Spleen (tissue), 11 donors: ENCODE measurements around the gene RBP4. TPM values are rescaled to one million over a fixed set of nuclear protein-coding genes. Genes with fewer than 3 reads are reported as not detected.

Experiments
- DNase-seq: peaks from one replicate; pipeline ENCODE4 v3.0.0-alpha.2; 2020
- H3K27ac ChIP-seq, 8 donors: fragments of 200-600 bp; sonication (generic) in 7 of 8; 1 replicate in 4 of 8; 2 replicates in 4 of 8; pipeline versions ENCODE4 v1.5.0 to v1.8.0; 2016 to 2021; ENCODE audit warnings: inconsistent platforms in 4 of 8, mild to moderate bottlenecking in 4 of 8, moderate library complexity in 1 of 8
- H3K27me3 ChIP-seq, 7 donors: fragments of 200-600 bp; sonication (generic) in 6 of 7; replicated peaks in 1 of 7; 1 replicate in 4 of 7; 2 replicates in 3 of 7; pipeline versions ENCODE4 v1.5.0 to v1.8.0; 2016 to 2021; ENCODE audit warnings: inconsistent platforms in 3 of 7, mild to moderate bottlenecking in 1 of 7
- H3K36me3 ChIP-seq, 6 donors: fragments of 200-600 bp; sonication (generic) in 5 of 6; 1 replicate in 4 of 6; 2 replicates in 2 of 6; pipeline versions ENCODE4 v1.5.0 to v1.8.0; 2016 to 2021; ENCODE audit warnings: inconsistent platforms in 2 of 6
- H3K4me1 ChIP-seq, 6 donors: fragments of 200-600 bp; sonication (generic) in 5 of 6; 1 replicate in 3 of 6; 2 replicates in 3 of 6; pipeline versions ENCODE4 v1.5.0 to v1.8.0; 2016 to 2021; ENCODE audit warnings: inconsistent platforms in 3 of 6
- H3K4me3 ChIP-seq, 8 donors: fragments of 200-600 bp; sonication (generic) in 7 of 8; 1 replicate in 4 of 8; 2 replicates in 4 of 8; pipeline versions ENCODE4 v1.5.0 to v1.8.0; 2016 to 2021; ENCODE audit warnings: inconsistent platforms in 4 of 8, mild to moderate bottlenecking in 4 of 8, moderate library complexity in 2 of 8
- H3K9me3 ChIP-seq, 8 donors: fragments of 200-600 bp; sonication (generic) in 7 of 8; 1 replicate in 4 of 8; 2 replicates in 4 of 8; pipeline versions ENCODE4 v1.5.0 to v1.8.0; 2016 to 2021; ENCODE audit warnings: inconsistent platforms in 4 of 8
- POLR2A ChIP-seq, 3 donors: fragments of 450-650 bp; IDR thresholded peaks; one replicate each; pipeline ENCODE4 v1.5.1; 2017; ENCODE audit warnings: antibody characterized with exemption in 3 of 3, mild to moderate bottlenecking in 1 of 3
- POLR2AphosphoS5 ChIP-seq, 3 donors: sonication (generic); formaldehyde crosslinking; IDR thresholded peaks; one replicate each; pipeline ENCODE4 v1.5.1; 2017; ENCODE audit warnings: antibody characterized with exemption in 3 of 3
- whole genome bisulfite sequencing, 5 donors: extraction: QIAGEN DNeasy Blood & Tissue Kit in 3 of 5; methylation state at CpG; one replicate each; pipeline versions ENCODE4 v1.1.5 to v1.1.7; 2013 to 2018; 5-methylcytosine and 5-hydroxymethylcytosine counted together
- intact Hi-C: fragments of 100-400 bp; cut with DNase I; formaldehyde crosslinking; loops from one replicate; pipeline ENCODE4 v1.15.0; 2023; ENCODE audit warnings: low total_unique reads
- polyA plus RNA-seq, 3 donors: library from polyadenylated mRNA; stranded (reverse); fragments of 200-250 nt; gene quantifications; one replicate each; pipeline ENCODE4 v1.2.1, GENCODE V29; 2013
- total RNA-seq, 7 donors: library from RNA; depleted of rRNA in 3 of 7; stranded (reverse); fragments of >200 nt in 3 of 7; fragmentation: NEBNext Ultra II Directional in 4 of 7; extraction: Animal tissue kit (Norgen Biotek cat#: 25700) in 4 of 7; gene quantifications; one replicate each; pipeline versions ENCODE4 v1.1.0 to v1.2.1, GENCODE V29; 2016 to 2021
- TF ChIP-seq, protein P1 (sequence below), 11 experiments: fragments of 200-600 bp in 7 of 11; fragments of 450-650 bp in 4 of 11; sonication (generic) in 4 of 11; IDR thresholded peaks in 8 of 11; conservative IDR thresholded peaks in 3 of 11; 1 replicate in 7 of 11; 2 replicates in 4 of 11; pipeline versions ENCODE4 v1.4.0 to v1.8.0; 2016 to 2021; ENCODE audit warnings: antibody characterized with exemption in 11 of 11, inconsistent platforms in 4 of 11, mild to moderate bottlenecking in 1 of 11
- donor health status: healthy with polysubstance abuse.
- donor health status: DM: no; HTN: no; CAD: no; lungs with moderate emphysema.
- donor health status: DM: no; HTN: no; CAD: no.
- donor health status: Bipolar disorder and iron deficiency.
- donor health status: healthy.
- donor health status: DM: no; HTN: no; CAD: no.
- donor health status: DM: yes; HTN: yes; CAD: no.

Gene RBP4
- total and polyA plus RNA-seq, 10 donors: 0.20 to 1.3 (median 0.26) TPM; not detected in 6

DNA sequence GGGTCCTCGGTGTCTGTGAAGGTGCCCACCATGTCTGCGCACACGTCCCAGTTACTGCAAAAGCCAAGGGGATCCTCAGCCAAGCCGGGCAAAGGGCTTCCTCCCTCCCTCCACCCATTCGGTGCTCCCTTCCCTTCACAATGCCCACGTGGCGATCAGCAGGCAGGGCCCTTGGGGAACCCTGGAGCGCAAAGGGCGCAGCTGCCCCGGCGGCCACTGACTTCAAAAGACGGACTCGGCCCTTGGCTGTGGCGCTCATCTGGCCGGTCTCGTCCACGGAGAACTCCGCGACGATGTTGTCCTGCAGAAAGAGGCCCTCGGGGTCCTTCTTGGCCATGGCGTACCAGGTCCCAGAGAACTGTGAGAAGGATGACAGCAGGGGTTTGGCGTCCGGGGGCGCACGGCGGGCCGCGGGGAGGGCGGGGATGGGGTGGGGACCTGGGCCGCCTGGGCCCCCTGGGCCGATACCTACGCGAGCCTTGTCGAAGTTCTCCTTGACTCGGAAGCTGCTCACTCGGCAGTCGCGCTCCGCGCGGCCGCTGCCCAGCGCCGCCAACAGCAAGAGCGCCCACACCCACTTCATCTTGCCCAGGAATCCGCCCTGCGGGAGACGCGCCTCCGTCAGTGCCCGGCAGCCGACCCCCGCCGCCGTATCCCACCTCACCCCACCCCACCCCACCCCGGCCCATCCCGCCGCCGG lies 439 bp downstream of the RBP4 start:
- H3K27ac ChIP-seq: no peak overlapping the region
- no peak for TF ChIP-seq POLR2A (IDR thresholded peaks at IDR 0.05)
- TF ChIP-seq, protein P1, sequence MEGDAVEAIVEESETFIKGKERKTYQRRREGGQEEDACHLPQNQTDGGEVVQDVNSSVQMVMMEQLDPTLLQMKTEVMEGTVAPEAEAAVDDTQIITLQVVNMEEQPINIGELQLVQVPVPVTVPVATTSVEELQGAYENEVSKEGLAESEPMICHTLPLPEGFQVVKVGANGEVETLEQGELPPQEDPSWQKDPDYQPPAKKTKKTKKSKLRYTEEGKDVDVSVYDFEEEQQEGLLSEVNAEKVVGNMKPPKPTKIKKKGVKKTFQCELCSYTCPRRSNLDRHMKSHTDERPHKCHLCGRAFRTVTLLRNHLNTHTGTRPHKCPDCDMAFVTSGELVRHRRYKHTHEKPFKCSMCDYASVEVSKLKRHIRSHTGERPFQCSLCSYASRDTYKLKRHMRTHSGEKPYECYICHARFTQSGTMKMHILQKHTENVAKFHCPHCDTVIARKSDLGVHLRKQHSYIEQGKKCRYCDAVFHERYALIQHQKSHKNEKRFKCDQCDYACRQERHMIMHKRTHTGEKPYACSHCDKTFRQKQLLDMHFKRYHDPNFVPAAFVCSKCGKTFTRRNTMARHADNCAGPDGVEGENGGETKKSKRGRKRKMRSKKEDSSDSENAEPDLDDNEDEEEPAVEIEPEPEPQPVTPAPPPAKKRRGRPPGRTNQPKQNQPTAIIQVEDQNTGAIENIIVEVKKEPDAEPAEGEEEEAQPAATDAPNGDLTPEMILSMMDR (IDR thresholded peaks at IDR 0.05 in 8 of 11, conservative IDR thresholded peaks at IDR 0.05 in 3 of 11): no peak
- no peak for TF ChIP-seq POLR2AphosphoS5 (IDR thresholded peaks at IDR 0.05)
- peaks cover 0 to 68% (median 47%) of the 10 kb centered on the region in 7 donors for H3K27me3 ChIP-seq
- H3K36me3 ChIP-seq: no peaks in the 10 kb centered on the region
- WGBS, 5 donors: 8 to 28% (median 13%) methylated on average over 8 to 60 of the region's 60 CpGs
- H3K9me3 ChIP-seq: no peaks in the 10 kb centered on the region
- no peak for DNase-seq
- peak overlapping the region in 7 of 8 donors; percentile 8 to 60 (median 25) for H3K4me3 ChIP-seq
- peaks cover 5 to 21% (median 13%) of the 10 kb centered on the region in 6 donors for H3K4me1 ChIP-seq
- intact Hi-C loops: no loop called here

DNA sequence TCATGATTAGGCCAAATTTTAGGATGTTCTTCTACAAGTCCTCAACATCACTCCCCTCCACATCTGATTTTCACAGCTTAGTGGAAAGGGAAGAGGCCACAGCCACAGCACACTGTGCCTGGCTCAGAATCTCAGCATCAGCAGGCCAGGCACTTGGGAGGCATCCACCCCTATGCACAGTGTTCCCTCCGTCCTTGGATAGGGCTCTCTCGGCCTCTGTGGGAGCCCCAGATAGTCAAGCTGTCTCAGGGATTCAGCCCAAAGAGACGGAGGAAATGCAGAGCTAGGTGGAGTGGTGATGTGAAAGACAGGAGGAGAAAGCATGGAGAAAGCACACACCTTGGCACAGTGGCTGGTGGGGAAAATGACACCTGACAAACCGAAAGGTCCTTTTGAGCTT lies 1.3 kb downstream of the RBP4 start:
- Histone ChIP-seq H3K27ac (no peak overlapping the region), H3K4me1 (peaks cover 5 to 21% (median 13%) of the 10 kb centered on the region in 6 donors), H3K36me3 (no peaks in the 10 kb centered on the region), H3K9me3 (no peaks in the 10 kb centered on the region), H3K27me3 (peaks cover 0 to 60% (median 43%) of the 10 kb centered on the region in 7 donors), H3K4me3 (no peak overlapping the region)
- intact Hi-C loops: no loop called here
- TF ChIP-seq POLR2A (IDR thresholded peaks at IDR 0.05): no peak
- no peak for TF ChIP-seq POLR2AphosphoS5 (IDR thresholded peaks at IDR 0.05)
- TF ChIP-seq, protein P1 (IDR thresholded peaks at IDR 0.05 in 8 of 11, conservative IDR thresholded peaks at IDR 0.05 in 3 of 11): no peak
- 88 to 96% (median 93%) methylated on average over 4 of the region's 4 CpGs for WGBS, 5 donors
- DNase-seq: no peak

DNA sequence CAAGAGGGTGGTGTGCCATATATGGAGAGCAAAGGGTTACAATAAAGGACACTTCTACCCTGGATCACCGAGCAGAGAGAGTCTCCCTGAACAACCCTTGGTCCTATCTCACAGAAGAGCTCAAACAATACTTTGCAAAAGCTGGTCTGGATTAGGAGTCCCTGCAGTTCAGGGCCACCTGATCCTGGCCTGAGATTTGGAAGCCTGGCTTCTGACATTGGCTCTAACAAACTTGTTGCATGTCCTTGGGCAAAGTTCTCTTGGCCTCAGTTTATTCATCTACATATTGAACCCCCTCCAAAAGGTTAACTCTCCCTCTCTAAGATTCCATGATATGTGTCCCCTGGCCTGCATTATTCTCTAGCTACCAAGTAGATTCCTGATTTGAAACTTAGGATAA lies 1.7 kb downstream of the RBP4 start:
- peaks cover 0 to 57% (median 39%) of the 10 kb centered on the region in 7 donors for H3K27me3 ChIP-seq
- H3K4me1 ChIP-seq: peaks cover 5 to 21% (median 13%) of the 10 kb centered on the region in 6 donors
- H3K36me3 ChIP-seq: no peaks in the 10 kb centered on the region
- TF ChIP-seq POLR2AphosphoS5 (IDR thresholded peaks at IDR 0.05): no peak
- TF ChIP-seq, protein P1 (IDR thresholded peaks at IDR 0.05 in 8 of 11, conservative IDR thresholded peaks at IDR 0.05 in 3 of 11): no peak
- no peak for TF ChIP-seq POLR2A (IDR thresholded peaks at IDR 0.05)
- no peak overlapping the region for H3K27ac ChIP-seq
- no peak for DNase-seq
- intact Hi-C loops: no loop called here
- H3K9me3 ChIP-seq: no peaks in the 10 kb centered on the region
- 61 to 75% (median 71%) methylated on average over 1 of the region's 1 CpG for WGBS, 5 donors
- no peak overlapping the region for H3K4me3 ChIP-seq

DNA sequence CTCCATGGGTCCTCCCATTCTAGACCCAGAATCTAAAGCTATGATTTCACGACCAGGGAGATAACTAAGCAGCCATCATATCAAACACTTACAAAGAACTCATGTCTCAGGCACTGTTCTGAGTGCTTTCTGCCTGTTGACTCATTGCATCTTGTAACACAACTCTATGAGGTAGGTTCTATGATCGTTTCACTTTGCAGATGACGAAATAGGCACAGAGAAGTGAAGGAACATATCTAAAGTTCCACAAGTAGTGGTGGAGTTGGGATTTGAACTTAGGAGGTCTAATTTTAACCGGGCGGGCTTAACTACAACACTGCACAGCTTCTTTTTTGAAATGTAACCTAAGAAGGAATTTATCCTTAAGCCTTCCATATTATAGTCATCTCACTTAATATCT lies 2.9 kb downstream of the RBP4 start:
- H3K27me3 ChIP-seq: peaks cover 0 to 57% (median 28%) of the 10 kb centered on the region in 7 donors
- no peak overlapping the region for H3K4me3 ChIP-seq
- peaks cover 5 to 21% (median 13%) of the 10 kb centered on the region in 6 donors for H3K4me1 ChIP-seq
- TF ChIP-seq POLR2A (IDR thresholded peaks at IDR 0.05) (no peak), POLR2AphosphoS5 (IDR thresholded peaks at IDR 0.05) (no peak)
- TF ChIP-seq, protein P1 (IDR thresholded peaks at IDR 0.05 in 8 of 11, conservative IDR thresholded peaks at IDR 0.05 in 3 of 11): no peak
- intact Hi-C loops: no loop called here
- H3K27ac ChIP-seq: no peak overlapping the region
- WGBS, 5 donors: 77 to 94% (median 87%) methylated on average over 5 of the region's 5 CpGs
- no peaks in the 10 kb centered on the region for H3K36me3 ChIP-seq
- no peaks in the 10 kb centered on the region for H3K9me3 ChIP-seq
- no peak for DNase-seq
